GM19463 (cell line): ENCODE measurements around the gene GPR89B.
"Not testable (repeated sequence)": the region's sequence is repeated elsewhere in the genome, so short reads cannot be mapped to it uniquely, and the experiment has no call there.

Experiments used
- ATAC-seq: cut with Tn5 transposase; IDR thresholded peaks from one replicate; pipeline ENCODE4 v1.9.1; 2021; ENCODE audit warnings: mild to moderate bottlenecking, moderate library complexity; ENCODE audit not compliant: unreplicated experiment

The GPR89B gene

GRCh38 chr1:147928236-147929132 is at the start of gene GPR89B:
Gene GPR89B (plus strand): TSS chr1:147928420. CDS start chr1:147928537, 117 bp downstream.
- peak; percentile 97 for ATAC-seq

GRCh38 chr1:147879911-147880310 is 48.3 kb upstream of the GPR89B start:
- ATAC-seq: no peak

GRCh38 chr1:147882535-147882934 is 45.7 kb upstream of the GPR89B start:
- no peak for ATAC-seq

GRCh38 chr1:147890177-147890790 is 37.9 kb upstream of the GPR89B start:
- ATAC-seq: peak; percentile 71

- ATAC-seq: no peak
These were observed 37.1 kb upstream of the GPR89B start for GRCh38 chr1:147891088-147891487.

- ATAC-seq: no peak
These were observed 36.0 kb upstream of the GPR89B start for GRCh38 chr1:147892216-147892615.

GRCh38 chr1:147892731-147893214 is 35.4 kb upstream of the GPR89B start:
- ATAC-seq: no peak

GRCh38 chr1:147895123-147895522 is 33.1 kb upstream of the GPR89B start:
- no peak for ATAC-seq

- no peak for ATAC-seq
These were observed 31.0 kb upstream of the GPR89B start for GRCh38 chr1:147897029-147897752.

- ATAC-seq: no peak
These were observed 30.4 kb upstream of the GPR89B start for GRCh38 chr1:147897789-147898188.

- no peak for ATAC-seq
These were observed 25.9 kb upstream of the GPR89B start, which contains the start of gene GJA8 for GRCh38 chr1:147902253-147902845. Gene GJA8 (plus strand): TSS chr1:147902795. CDS start chr1:147907956, 5,161 bp downstream.

- no peak for ATAC-seq
These were observed 23.5 kb upstream of the GPR89B start for GRCh38 chr1:147904726-147905125.

- ATAC-seq: no peak
These were observed 20.3 kb upstream of the GPR89B start for GRCh38 chr1:147907786-147908509.

- no peak for ATAC-seq
These were observed 15.7 kb upstream of the GPR89B start for GRCh38 chr1:147912553-147912952.

- no peak for ATAC-seq
These were observed 14.8 kb upstream of the GPR89B start for GRCh38 chr1:147913362-147913942.

- ATAC-seq: no peak
These were observed 8.3 kb upstream of the GPR89B start for GRCh38 chr1:147919896-147920295.

- ATAC-seq: no peak
These were observed 3.4 kb upstream of the GPR89B start for GRCh38 chr1:147924813-147925212.

GRCh38 chr1:147927215-147927614 is 1.0 kb upstream of the GPR89B start:
- not testable (repeated sequence) for ATAC-seq

GRCh38 chr1:147927689-147928088 is 531 bp upstream of the GPR89B start:
- not testable (repeated sequence) for ATAC-seq

- ATAC-seq: not testable (repeated sequence)
These were observed 2.9 kb downstream of the GPR89B start for GRCh38 chr1:147931137-147931536.
